Lung (tissue), 12 donors: ENCODE results near the gene FIGNL2. TPM values are rescaled to one million over a fixed set of nuclear protein-coding genes. Genes with fewer than 3 reads are reported as not detected.

Experiments
- ATAC-seq: fragments of 200-7000 bp; cut with Tn5 transposase; one replicate; pipeline ENCODE4 v1.9.1; 2020; ENCODE audit warnings: moderate number of reproducible peaks; ENCODE audit not compliant: insufficient read depth, low FRiP score
- DNase-seq, 3 donors: peaks; one replicate each; pipeline ENCODE4 v3.0.0-alpha.2; 2013 to 2017
- H3K27ac ChIP-seq, 2 donors: one replicate each; pipeline ENCODE4 v1.5.1; 2013; ENCODE audit warnings: mild to moderate bottlenecking in 2 of 2, moderate library complexity in 2 of 2, control low read depth in 1 of 2, inconsistent platforms in 1 of 2, low read depth in 1 of 2, low read length in 1 of 2
- H3K27me3 ChIP-seq, 3 donors: one replicate each; pipeline ENCODE4 v1.5.1; 2013; ENCODE audit warnings: low read length in 2 of 3; ENCODE audit not compliant: control insufficient read depth in 3 of 3, insufficient read depth in 3 of 3
- H3K36me3 ChIP-seq, 4 donors: one replicate each; pipeline ENCODE4 v1.5.1; 2013; ENCODE audit warnings: low read length in 4 of 4, mild to moderate bottlenecking in 1 of 4, moderate library complexity in 1 of 4; ENCODE audit not compliant: control insufficient read depth in 4 of 4, insufficient read depth in 4 of 4
- H3K4me1 ChIP-seq, 5 donors: one replicate each; pipeline ENCODE4 v1.5.1; 2013; ENCODE audit warnings: low read length in 5 of 5, mild to moderate bottlenecking in 2 of 5, moderate library complexity in 1 of 5; ENCODE audit not compliant: control insufficient read depth in 5 of 5, insufficient read depth in 5 of 5
- H3K4me3 ChIP-seq: one replicate; pipeline ENCODE4 v1.5.1; 2013; ENCODE audit warnings: mild to moderate bottlenecking, control low read depth, moderate library complexity
- H3K9ac ChIP-seq, 2 donors: one replicate each; pipeline ENCODE4 v1.5.1; 2013; ENCODE audit warnings: low read length in 2 of 2, control low read depth in 1 of 2; ENCODE audit not compliant: insufficient read depth in 1 of 2
- H3K9me3 ChIP-seq, 4 donors: one replicate each; pipeline ENCODE4 v1.5.1; 2013; ENCODE audit warnings: low read length in 3 of 4, mild to moderate bottlenecking in 1 of 4, moderate library complexity in 1 of 4; ENCODE audit not compliant: control insufficient read depth in 4 of 4, insufficient read depth in 3 of 4
- CTCF ChIP-seq: IDR thresholded peaks from 2 replicates; pipeline ENCODE4 v1.5.1; 2012; ENCODE audit warnings: mild to moderate bottlenecking; ENCODE audit errors: control extremely low read depth, extremely low read depth
- WGBS, 2 donors: extraction: QIAGEN DNeasy Blood & Tissue Kit; methylation state at CpG; one replicate each; pipeline ENCODE4 v1.1.7; 2013; 5-methylcytosine and 5-hydroxymethylcytosine counted together
- polyA plus RNA-seq, 2 donors: library from polyadenylated mRNA; stranded (reverse); fragments of 200-250 nt; gene quantifications; one replicate each; pipeline ENCODE4 v1.2.1, GENCODE V29; 2013
- total RNA-seq, 2 donors: library from RNA; depleted of rRNA in 1 of 2; stranded (reverse); fragments of >200 nt in 1 of 2; gene quantifications; one replicate each; pipeline ENCODE4 v1.2.1, GENCODE V29; 2014 to 2021
- donor health status: control.
- donor health status: control.
- donor health status: Bipolar disorder and iron deficiency.
- donor health status: healthy.
- donor health status: DM: yes; HTN: yes; CAD: no.

The FIGNL2 gene
- total and polyA plus RNA-seq, 4 donors: 0.33 to 1.9 (median 0.80) TPM

GRCh38 chr12:51844854-51845253 is 3.7 kb downstream of the FIGNL2 start:
- H3K36me3 ChIP-seq: no peaks in the 10 kb centered on the region
- no peak overlapping the region for H3K27ac ChIP-seq
- H3K4me1 ChIP-seq: peaks cover 0 to 22% (median 7%) of the 10 kb centered on the region in 5 donors
- DNase-seq (no peak), ATAC-seq (no peak)
- H3K9ac ChIP-seq: no peak overlapping the region
- 87 to 94% methylated on average over 4 of the region's 4 CpGs for WGBS, 2 donors
- H3K27me3 ChIP-seq: peaks cover 0 to 4% (median 3%) of the 10 kb centered on the region in 3 donors
- no peak for TF ChIP-seq CTCF
- no peaks in the 10 kb centered on the region for H3K9me3 ChIP-seq
- no peak overlapping the region for H3K4me3 ChIP-seq

DNA sequence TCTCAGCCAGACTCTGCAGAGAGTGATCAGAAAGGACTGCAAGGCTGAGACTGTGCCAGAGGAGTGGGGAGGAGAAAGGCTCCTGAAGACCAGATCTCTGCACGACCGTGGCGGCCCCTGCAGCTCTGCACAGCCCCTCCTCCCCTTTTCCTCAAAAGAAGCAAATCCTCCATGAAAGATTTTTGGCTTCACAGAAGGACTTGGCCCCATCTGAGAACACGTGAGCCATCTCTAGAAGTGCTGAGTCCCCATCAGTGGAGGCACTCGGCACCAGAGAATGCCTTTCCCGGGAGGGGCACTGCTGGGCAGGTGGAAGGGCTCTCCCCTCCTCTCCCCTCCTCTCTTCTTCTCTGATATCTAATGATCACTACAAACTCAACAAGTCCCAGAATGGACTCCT is 6.8 kb downstream of the FIGNL2 start:
- H3K9me3 ChIP-seq: no peaks in the 10 kb centered on the region
- H3K27ac ChIP-seq: no peak overlapping the region
- 55 to 71% methylated on average over 6 of the region's 6 CpGs for WGBS, 2 donors
- H3K9ac ChIP-seq: no peak overlapping the region
- TF ChIP-seq CTCF: no peak
- ATAC-seq (no peak), DNase-seq (peak in 1 of 3 donors; percentile 51)
- peaks cover 0 to 19% (median 5%) of the 10 kb centered on the region in 5 donors for H3K4me1 ChIP-seq
- peaks cover 0 to 4% (median 0%) of the 10 kb centered on the region in 3 donors for H3K27me3 ChIP-seq
- no peak overlapping the region for H3K4me3 ChIP-seq
- no peaks in the 10 kb centered on the region for H3K36me3 ChIP-seq

DNA sequence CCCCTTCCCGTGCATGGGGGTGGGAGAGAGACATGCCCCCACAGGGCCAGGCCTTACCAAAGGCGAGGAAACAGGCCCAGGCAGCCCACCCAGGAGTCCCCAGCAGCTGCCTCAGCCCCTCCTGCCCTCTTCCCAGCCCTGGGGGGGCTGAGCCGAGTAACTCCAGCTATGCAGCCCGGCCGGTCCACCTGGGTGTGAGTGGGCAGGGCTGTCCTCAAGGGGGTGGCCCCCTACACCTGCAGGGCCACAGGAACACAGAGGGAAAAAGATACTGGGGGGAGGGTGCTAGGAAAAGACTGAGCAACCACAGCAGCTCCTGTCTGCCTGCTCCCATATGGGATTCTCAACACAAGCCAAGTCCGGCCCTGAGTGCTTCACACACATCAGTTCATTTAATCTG is 7.6 kb downstream of the FIGNL2 start:
- no peak overlapping the region for H3K4me3 ChIP-seq
- no peak overlapping the region for H3K9ac ChIP-seq
- H3K27me3 ChIP-seq: peaks cover 0 to under 1% (median 0%) of the 10 kb centered on the region in 3 donors
- WGBS, 2 donors: 82 to 90% methylated on average over 6 of the region's 6 CpGs
- ATAC-seq: no peak
- H3K4me1 ChIP-seq: peaks cover 0 to 12% (median 0%) of the 10 kb centered on the region in 5 donors
- H3K9me3 ChIP-seq: no peaks in the 10 kb centered on the region
- TF ChIP-seq CTCF: no peak
- no peaks in the 10 kb centered on the region for H3K36me3 ChIP-seq
- no peak for DNase-seq
- H3K27ac ChIP-seq: no peak overlapping the region

GRCh38 chr12:51839310-51839947 is 9.1 kb downstream of the FIGNL2 start:
- ATAC-seq (no peak), DNase-seq (no peak)
- no peak for TF ChIP-seq CTCF
- no peaks in the 10 kb centered on the region for H3K27me3 ChIP-seq
- no peaks in the 10 kb centered on the region for H3K9me3 ChIP-seq
- H3K27ac ChIP-seq: no peak overlapping the region
- no peak overlapping the region for H3K4me3 ChIP-seq
- peaks cover 0 to 10% (median 0%) of the 10 kb centered on the region in 5 donors for H3K4me1 ChIP-seq
- no peak overlapping the region for H3K9ac ChIP-seq
- WGBS, 2 donors: 71 to 84% methylated on average over 5 of the region's 5 CpGs
- H3K36me3 ChIP-seq: no peaks in the 10 kb centered on the region
